Trophoblast cell (in vitro differentiated cells and primary cell): ENCODE measurements around the gene BACE2.

Source experiments
- DNase-seq, 2 donors: peaks; one replicate each; pipeline ENCODE4 v3.0.0-alpha.2; 2016
- H2AFZ ChIP-seq: 2 replicates; pipeline ENCODE4 v1.6.1; 2013; ENCODE audit warnings: low read length, moderate library complexity, mild to moderate bottlenecking; ENCODE audit not compliant: insufficient read depth, poor library complexity
- H2AK5ac ChIP-seq: 2 replicates; pipeline ENCODE4 v1.6.1; 2013; ENCODE audit warnings: mild to moderate bottlenecking, low read length
- H2BK120ac ChIP-seq: 2 replicates; pipeline ENCODE4 v1.6.1; 2013; ENCODE audit warnings: low read length, mild to moderate bottlenecking, moderate library complexity; ENCODE audit not compliant: insufficient read depth, poor library complexity
- H2BK12ac ChIP-seq: 2 replicates; pipeline ENCODE4 v1.6.1; 2013; ENCODE audit warnings: mild to moderate bottlenecking, low read length, moderate library complexity
- H2BK5ac ChIP-seq: 2 replicates; pipeline ENCODE4 v1.6.1; 2013; ENCODE audit warnings: low read length, low read depth, moderate library complexity, mild to moderate bottlenecking; ENCODE audit not compliant: poor library complexity
- H3K14ac ChIP-seq: 2 replicates; pipeline ENCODE4 v1.6.1; 2013; ENCODE audit warnings: mild to moderate bottlenecking, low read length
- H3K18ac ChIP-seq: 2 replicates; pipeline ENCODE4 v1.6.1; 2013; ENCODE audit warnings: mild to moderate bottlenecking, low read length
- H3K23ac ChIP-seq: 2 replicates; pipeline ENCODE4 v1.6.1; 2013; ENCODE audit warnings: low read length
- H3K27ac ChIP-seq: 2 replicates; pipeline ENCODE4 v1.5.1; 2013; ENCODE audit warnings: low read depth, mild to moderate bottlenecking, inconsistent platforms, low read length, moderate library complexity
- H3K27me3 ChIP-seq: 2 replicates; pipeline ENCODE4 v1.6.1; 2013; ENCODE audit warnings: inconsistent platforms, mild to moderate bottlenecking, low read length, moderate library complexity; ENCODE audit not compliant: insufficient read depth
- H3K36me3 ChIP-seq, 2 experiments: 1 replicate in 1 of 2; 2 replicates in 1 of 2; pipeline ENCODE4 v1.6.1; 2013; ENCODE audit warnings: low read length in 2 of 2, mild to moderate bottlenecking in 2 of 2, moderate library complexity in 1 of 2; ENCODE audit not compliant: insufficient read depth in 2 of 2, control insufficient read depth in 1 of 2
- H3K4ac ChIP-seq: 2 replicates; pipeline ENCODE4 v1.6.1; 2013; ENCODE audit warnings: low read depth, mild to moderate bottlenecking, low read length, moderate library complexity
- H3K4me1 ChIP-seq, 2 experiments: 1 replicate in 1 of 2; 2 replicates in 1 of 2; pipeline ENCODE4 v1.6.1; 2013; ENCODE audit warnings: low read length in 2 of 2, mild to moderate bottlenecking in 2 of 2, moderate library complexity in 1 of 2; ENCODE audit not compliant: insufficient read depth in 2 of 2, control insufficient read depth in 1 of 2
- H3K4me2 ChIP-seq: 2 replicates; pipeline ENCODE4 v1.6.1; 2013; ENCODE audit warnings: inconsistent platforms, mild to moderate bottlenecking, low read length, moderate library complexity
- H3K4me3 ChIP-seq: 2 replicates; pipeline ENCODE4 v1.5.1; 2013; ENCODE audit warnings: mild to moderate bottlenecking, low read depth, low read length, inconsistent platforms
- H3K79me1 ChIP-seq: one replicate; pipeline ENCODE4 v1.6.1; 2013; ENCODE audit warnings: low read length
- H3K79me2 ChIP-seq: 2 replicates; pipeline ENCODE4 v1.6.1; 2013; ENCODE audit warnings: low read length, mild to moderate bottlenecking; ENCODE audit not compliant: control insufficient read depth, insufficient read depth, poor library complexity
- H3K9ac ChIP-seq: 2 replicates; pipeline ENCODE4 v1.6.1; 2013; ENCODE audit warnings: mild to moderate bottlenecking, low read length
- H3K9me3 ChIP-seq: 2 replicates; pipeline ENCODE4 v1.6.1; 2013; ENCODE audit warnings: low read depth, mild to moderate bottlenecking, control low read depth, inconsistent platforms, low read length; ENCODE audit not compliant: insufficient read depth
- H4K12ac ChIP-seq: 2 replicates; pipeline ENCODE4 v1.6.1; 2013; ENCODE audit warnings: low read depth, mild to moderate bottlenecking, low read length, moderate library complexity
- H4K8ac ChIP-seq: 2 replicates; pipeline ENCODE4 v1.6.1; 2013; ENCODE audit warnings: low read depth, mild to moderate bottlenecking, low read length, moderate library complexity
- H4K91ac ChIP-seq: one replicate; pipeline ENCODE4 v1.6.1; 2013; ENCODE audit warnings: low read depth, mild to moderate bottlenecking, low read length, moderate library complexity
- WGBS: extraction: QIAGEN DNeasy Blood & Tissue Kit; methylation state at CpG from one replicate; pipeline ENCODE4 v1.1.7; 2013; ENCODE audit warnings: missing lambda C conversion rate; ENCODE audit not compliant: insufficient read length, insufficient coverage; ENCODE audit errors: extremely low coverage; 5-methylcytosine and 5-hydroxymethylcytosine counted together

Gene BACE2

DNA sequence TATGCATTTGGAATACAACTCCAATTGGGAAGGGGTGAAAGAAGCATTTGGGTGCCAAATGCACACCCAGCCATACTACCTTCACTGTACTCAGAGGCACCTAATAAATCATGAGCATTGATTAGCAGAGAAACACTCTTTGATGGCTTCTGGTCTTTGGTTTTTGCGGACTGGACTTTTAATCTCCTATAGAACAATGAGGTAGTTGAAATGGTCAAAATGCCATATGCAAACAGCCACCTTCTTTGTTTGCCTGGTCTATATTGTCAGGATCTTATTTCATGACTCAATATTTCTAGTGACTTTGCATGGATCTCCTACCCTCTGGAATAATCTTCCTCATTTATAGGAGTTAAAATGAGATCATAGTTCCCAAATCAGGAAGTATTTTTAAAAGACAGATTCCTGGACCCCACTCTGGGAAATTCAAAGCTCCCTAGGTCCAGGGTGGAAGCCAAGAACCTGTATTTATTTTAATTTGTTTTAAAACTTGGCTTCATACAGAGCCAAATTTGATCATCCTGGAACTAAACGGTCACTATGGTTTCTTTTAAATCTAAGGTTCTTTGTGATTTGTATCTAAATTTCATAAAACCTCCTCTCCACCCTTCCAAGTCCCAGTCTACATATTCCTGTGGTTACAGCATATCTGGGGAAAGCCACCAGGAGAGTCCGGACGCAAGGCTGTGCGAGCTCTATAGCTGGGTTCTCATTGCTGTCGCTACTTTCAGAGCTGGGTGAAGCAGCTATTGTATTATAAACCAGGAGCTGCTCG is 157.4 kb downstream of the BACE2 start:
- Histone ChIP-seq H2BK5ac (no peak overlapping the region), H4K12ac (no peak overlapping the region), H3K23ac (no peak overlapping the region), H3K4me1 (no peaks in the 10 kb centered on the region), H3K9ac (no peak overlapping the region), H3K18ac (no peak overlapping the region), H2AFZ (no peak overlapping the region), H3K27ac (no peak overlapping the region), H4K8ac (no peak overlapping the region), H3K4me2 (no peak overlapping the region), H3K27me3 (no peaks in the 10 kb centered on the region), H4K91ac (no peak overlapping the region), H3K4ac (no peak overlapping the region), H2BK120ac (no peak overlapping the region), H3K14ac (no peak overlapping the region), H3K79me2 (no peaks in the 10 kb centered on the region), H2BK12ac (no peak overlapping the region), H3K36me3 (no peaks in the 10 kb centered on the region), H3K79me1 (no peaks in the 10 kb centered on the region), H3K9me3 (no peaks in the 10 kb centered on the region), H2AK5ac (no peak overlapping the region), H3K4me3 (no peak overlapping the region)
- WGBS: no CpG with 5 or more reads among the region's 7 CpGs
- DNase-seq: no peak

DNA sequence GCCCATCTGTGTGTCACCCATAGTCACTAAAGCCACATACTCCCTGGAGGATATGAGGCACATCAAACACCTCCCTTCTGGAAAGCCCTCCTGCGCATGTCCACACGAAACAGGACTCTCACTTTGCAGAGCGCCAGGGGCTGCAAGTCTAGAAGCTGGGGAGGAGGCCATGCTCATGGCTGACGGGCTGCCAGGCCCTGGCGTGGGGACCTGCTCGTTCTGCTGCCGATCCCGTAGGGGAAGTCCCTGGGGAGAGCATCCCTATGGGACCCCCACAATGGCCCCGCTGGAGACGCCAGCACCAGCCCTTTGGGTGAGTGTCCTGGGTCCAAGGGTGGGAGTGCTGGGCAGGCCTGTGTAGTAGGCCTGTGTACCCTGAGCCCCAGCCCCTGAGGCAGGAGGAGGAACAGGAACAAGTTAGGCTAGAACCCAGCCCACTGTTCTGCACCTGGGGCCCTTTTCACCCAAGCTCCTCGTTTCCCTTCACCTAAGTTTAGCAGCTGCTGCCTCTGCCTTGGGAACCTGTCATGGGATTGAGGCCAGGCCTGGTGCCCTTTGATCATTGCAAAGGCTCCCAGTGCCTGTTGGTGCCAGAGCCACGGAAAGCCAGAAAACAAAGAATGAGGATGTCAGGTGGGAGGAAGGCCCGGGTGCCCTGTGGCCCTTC is 158.6 kb downstream of the BACE2 start:
- Histone ChIP-seq H2AK5ac (no peak overlapping the region), H3K4ac (no peak overlapping the region), H3K9ac (no peak overlapping the region), H2BK5ac (no peak overlapping the region), H2AFZ (no peak overlapping the region), H4K12ac (no peak overlapping the region), H4K91ac (no peak overlapping the region), H4K8ac (no peak overlapping the region), H3K4me1 (no peaks in the 10 kb centered on the region), H3K27ac (no peak overlapping the region), H2BK120ac (no peak overlapping the region), H3K27me3 (no peaks in the 10 kb centered on the region), H3K4me2 (no peak overlapping the region), H3K23ac (no peak overlapping the region), H3K9me3 (no peaks in the 10 kb centered on the region), H3K79me2 (no peaks in the 10 kb centered on the region), H3K79me1 (no peaks in the 10 kb centered on the region), H3K14ac (no peak overlapping the region), H3K4me3 (no peak overlapping the region), H3K36me3 (no peaks in the 10 kb centered on the region), H3K18ac (no peak overlapping the region), H2BK12ac (no peak overlapping the region)
- no CpG with 5 or more reads among the region's 13 CpGs for WGBS
- no peak for DNase-seq

GRCh38 chr21:41327753-41328152 is 159.8 kb downstream of the BACE2 start:
- Histone ChIP-seq H3K4me1 (no peaks in the 10 kb centered on the region), H3K14ac (no peak overlapping the region), H4K12ac (no peak overlapping the region), H2BK12ac (no peak overlapping the region), H3K79me2 (no peaks in the 10 kb centered on the region), H3K79me1 (no peaks in the 10 kb centered on the region), H3K9ac (no peak overlapping the region), H2BK120ac (no peak overlapping the region), H2AK5ac (no peak overlapping the region), H4K91ac (no peak overlapping the region), H3K23ac (no peak overlapping the region), H3K27ac (no peak overlapping the region), H4K8ac (no peak overlapping the region), H3K27me3 (no peaks in the 10 kb centered on the region), H3K36me3 (no peaks in the 10 kb centered on the region), H3K9me3 (no peaks in the 10 kb centered on the region), H3K18ac (no peak overlapping the region), H2BK5ac (no peak overlapping the region), H3K4me2 (no peak overlapping the region), H2AFZ (no peak overlapping the region), H3K4ac (no peak overlapping the region), H3K4me3 (no peak overlapping the region)
- no CpG with 5 or more reads among the region's 8 CpGs for WGBS
- no peak for DNase-seq

- Histone ChIP-seq H3K18ac (no peak overlapping the region), H3K9ac (no peak overlapping the region), H3K27ac (no peak overlapping the region), H3K4me1 (no peaks in the 10 kb centered on the region), H2BK12ac (no peak overlapping the region), H2AK5ac (no peak overlapping the region), H3K9me3 (no peaks in the 10 kb centered on the region), H4K8ac (no peak overlapping the region), H2BK120ac (no peak overlapping the region), H3K4ac (no peak overlapping the region), H2BK5ac (no peak overlapping the region), H3K4me2 (no peak overlapping the region), H3K79me2 (no peaks in the 10 kb centered on the region), H3K27me3 (no peaks in the 10 kb centered on the region), H3K14ac (no peak overlapping the region), H3K23ac (no peak overlapping the region), H3K36me3 (no peaks in the 10 kb centered on the region), H4K12ac (no peak overlapping the region), H3K79me1 (no peaks in the 10 kb centered on the region), H3K4me3 (no peak overlapping the region), H2AFZ (no peak overlapping the region), H4K91ac (no peak overlapping the region)
- WGBS: no CpG with 5 or more reads among the region's 16 CpGs
- no peak for DNase-seq
Observed at GRCh38 chr21:41328660-41329607, 161.0 kb downstream of the BACE2 start.
